Measurements from ENCODE around the gene RNF227. TPM values are rescaled to one million over a fixed set of nuclear protein-coding genes. Genes with fewer than 3 reads are reported as not detected.

Gene RNF227
- total and polyA plus RNA-seq, 2 of the 13 experiments (the other 11 are each of a cell fraction or from before 2014, with no cell fraction given), result 0.20 to 0.79 TPM

GRCh38 chr17:7915611-7916384 lies at the start of gene RNF227 (continued):
- peak; percentile 72; the same call in 1 of the 2 replicates for TF ChIP-seq ZNF800 (CRISPR knock-in tag; IDR thresholded peaks at IDR 0.05)
- TF ChIP-seq IRX3 (CRISPR knock-in tag; IDR thresholded peaks at IDR 0.05; ENCODE audit: borderline replicate concordance, low read depth), result peak; percentile 98
- TF ChIP-seq SRF (IDR thresholded peaks at IDR 0.05; ENCODE audit: low read depth, low read length), result no peak
- peak; percentile 91 for TF ChIP-seq KDM5B (CRISPR knock-in tag; IDR thresholded peaks at IDR 0.05; ENCODE audit: borderline replicate concordance)
- peak; percentile 62; the same call in 1 of the 2 replicates for TF ChIP-seq HOXA5 (CRISPR knock-in tag; IDR thresholded peaks at IDR 0.05)
- TF ChIP-seq ZBTB43 (CRISPR knock-in tag; conservative IDR thresholded peaks at IDR 0.05), result peak; percentile 86
- no peak for TF ChIP-seq SP140L (CRISPR knock-in tag; IDR thresholded peaks at IDR 0.05; ENCODE audit: borderline replicate concordance)
- peak; percentile 94; the same call in 1 of the 2 replicates for TF ChIP-seq ZNF766 (CRISPR knock-in tag; IDR thresholded peaks at IDR 0.05; ENCODE audit: borderline replicate concordance)
- TF ChIP-seq ZNF335 (CRISPR knock-in tag; IDR thresholded peaks at IDR 0.05), result no peak
- TF ChIP-seq ZNF776 (CRISPR knock-in tag; IDR thresholded peaks at IDR 0.05), result peak; percentile 95; the same call in 1 of the 2 replicates
- peak; percentile 72; the same call in 1 of the 2 replicates for TF ChIP-seq ZBTB7A (CRISPR knock-in tag; IDR thresholded peaks at IDR 0.05)
- TF ChIP-seq KDM2A (CRISPR knock-in tag; IDR thresholded peaks at IDR 0.05; ENCODE audit: borderline replicate concordance, low read depth), result peak; percentile 72
- 0 out of 2 replicates have a peak, but pooled peaks have one; percentile 81 for TF ChIP-seq ZNF704 (CRISPR knock-in tag; IDR thresholded peaks at IDR 0.05; ENCODE audit: borderline replicate concordance)
- peak; percentile 76; the same call in 1 of the 2 replicates for TF ChIP-seq ZNF160 (CRISPR knock-in tag; IDR thresholded peaks at IDR 0.05)
- TF ChIP-seq ZNF749 (CRISPR knock-in tag; IDR thresholded peaks at IDR 0.05; ENCODE audit: borderline replicate concordance), result peak; percentile 57; the same call in 1 of the 2 replicates
- TF ChIP-seq HBP1 (CRISPR knock-in tag; IDR thresholded peaks at IDR 0.05; ENCODE audit: low read depth), result no peak; the same call in 1 of the 2 replicates
- TF ChIP-seq GZF1 (CRISPR knock-in tag; IDR thresholded peaks at IDR 0.05), result 0 out of 2 replicates have a peak, but pooled peaks have one; percentile 36
- TF ChIP-seq ZSCAN30 (CRISPR knock-in tag; IDR thresholded peaks at IDR 0.05), result no peak
- TF ChIP-seq RNF2 (conservative IDR thresholded peaks at IDR 0.05; ENCODE audit: low read depth), result peak; percentile 97
- 0 out of 2 replicates have a peak, but pooled peaks have one; percentile 46 for TF ChIP-seq HINFP (CRISPR knock-in tag; IDR thresholded peaks at IDR 0.05; ENCODE audit: low read depth)
- TF ChIP-seq CCDC6 (CRISPR knock-in tag; IDR thresholded peaks at IDR 0.05), result peak; percentile 99
